Ureter (tissue), 1 donor: ENCODE measurements around the gene TMEM134. TPM values are rescaled to one million over a fixed set of nuclear protein-coding genes. Genes with fewer than 3 reads are reported as not detected.

Experiments used
- DNase-seq: peaks from one replicate; pipeline ENCODE4 v3.0.0-alpha.2; 2020; ENCODE audit warnings: low spot score
- total RNA-seq: library from RNA; stranded (reverse); gene quantifications from one replicate; pipeline ENCODE4 v1.2.4, GENCODE V29; 2023
- donor health status: DM: yes; HTN: yes; CAD: no.

TMEM134 gene
- total RNA-seq, 1 donor from 2014 or later, result 134 TPM

DNA sequence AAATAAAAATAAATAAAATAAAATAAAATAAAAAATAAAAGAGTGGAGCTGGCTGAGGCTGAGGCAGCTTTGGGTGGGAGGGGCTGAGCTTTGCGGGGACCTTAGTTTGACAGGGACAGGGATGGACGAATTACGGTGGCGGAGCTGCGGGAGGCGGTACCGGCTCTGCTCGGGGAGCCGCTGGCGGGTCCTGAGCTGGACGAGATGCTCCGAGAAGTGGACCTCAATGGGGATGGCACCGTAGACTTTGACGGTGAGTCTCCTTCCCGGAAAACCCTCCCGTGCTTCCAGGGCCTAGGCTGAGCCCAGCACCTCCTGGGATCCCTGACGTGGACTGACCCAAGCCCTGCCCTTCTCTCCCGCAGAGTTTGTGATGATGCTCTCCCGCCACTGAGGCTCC lies 10.8 kb downstream of the TMEM134 start:
- no peak for DNase-seq

DNA sequence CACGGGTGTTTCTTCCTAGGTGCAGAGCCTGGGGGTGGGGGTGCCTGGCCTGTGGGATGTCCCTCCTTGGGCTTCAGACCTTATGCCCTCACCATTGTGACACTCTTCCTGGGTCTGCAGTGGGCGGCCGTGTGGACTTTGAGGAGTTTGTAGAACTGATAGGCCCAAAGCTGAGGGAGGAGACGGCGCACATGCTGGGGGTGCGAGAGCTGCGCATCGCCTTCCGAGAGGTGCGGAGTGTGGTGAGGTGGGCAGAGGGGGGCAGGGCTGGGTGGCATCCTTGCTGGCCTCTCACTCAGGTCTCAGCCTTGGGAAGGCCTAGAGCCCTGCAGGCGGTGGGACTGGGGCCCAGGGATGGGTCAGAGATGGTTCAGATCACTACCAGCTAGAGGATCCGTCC lies 11.6 kb downstream of the TMEM134 start:
- DNase-seq, result no peak

DNA sequence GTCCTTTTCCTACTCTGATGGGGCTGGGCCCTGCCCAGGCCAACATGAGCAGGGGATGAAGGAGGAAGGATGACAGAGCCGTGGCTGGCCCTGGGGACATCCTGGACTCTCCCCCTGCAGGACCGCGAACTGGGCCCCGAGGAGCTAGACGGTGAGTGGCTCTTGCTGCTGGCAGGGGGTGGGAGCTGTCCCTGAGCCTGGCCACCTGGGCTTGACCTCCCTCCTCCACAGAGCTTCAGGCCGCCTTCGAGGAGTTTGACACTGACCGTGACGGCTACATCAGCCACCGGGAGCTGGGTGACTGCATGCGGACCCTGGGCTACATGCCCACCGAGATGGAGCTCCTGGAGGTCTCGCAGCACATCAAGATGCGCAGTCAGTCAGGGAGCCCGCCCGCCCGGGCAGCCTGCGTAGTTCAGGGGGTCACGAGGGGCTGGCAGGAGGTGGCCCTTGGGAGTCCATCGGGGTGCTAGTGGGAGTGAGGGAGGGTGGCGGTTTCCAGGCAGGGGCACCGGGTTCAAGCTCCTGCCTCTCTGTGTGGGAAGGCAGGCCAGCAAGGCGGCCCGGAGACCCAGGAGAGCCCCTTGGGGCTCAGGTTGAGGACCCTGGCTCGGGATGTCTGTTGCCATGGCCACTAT lies 12.9 kb downstream of the TMEM134 start:
- no peak for DNase-seq

- no peak for DNase-seq
Observed at GRCh38 chr11:67455054-67455453, 14.0 kb downstream of the TMEM134 start, which contains the start of gene CABP4. Gene CABP4 (plus strand): TSS chr11:67455354. CDS start chr11:67455424, 70 bp downstream.

- no peak for DNase-seq
Observed at GRCh38 chr11:67453816-67454732, 15.0 kb downstream of the TMEM134 start.

DNA sequence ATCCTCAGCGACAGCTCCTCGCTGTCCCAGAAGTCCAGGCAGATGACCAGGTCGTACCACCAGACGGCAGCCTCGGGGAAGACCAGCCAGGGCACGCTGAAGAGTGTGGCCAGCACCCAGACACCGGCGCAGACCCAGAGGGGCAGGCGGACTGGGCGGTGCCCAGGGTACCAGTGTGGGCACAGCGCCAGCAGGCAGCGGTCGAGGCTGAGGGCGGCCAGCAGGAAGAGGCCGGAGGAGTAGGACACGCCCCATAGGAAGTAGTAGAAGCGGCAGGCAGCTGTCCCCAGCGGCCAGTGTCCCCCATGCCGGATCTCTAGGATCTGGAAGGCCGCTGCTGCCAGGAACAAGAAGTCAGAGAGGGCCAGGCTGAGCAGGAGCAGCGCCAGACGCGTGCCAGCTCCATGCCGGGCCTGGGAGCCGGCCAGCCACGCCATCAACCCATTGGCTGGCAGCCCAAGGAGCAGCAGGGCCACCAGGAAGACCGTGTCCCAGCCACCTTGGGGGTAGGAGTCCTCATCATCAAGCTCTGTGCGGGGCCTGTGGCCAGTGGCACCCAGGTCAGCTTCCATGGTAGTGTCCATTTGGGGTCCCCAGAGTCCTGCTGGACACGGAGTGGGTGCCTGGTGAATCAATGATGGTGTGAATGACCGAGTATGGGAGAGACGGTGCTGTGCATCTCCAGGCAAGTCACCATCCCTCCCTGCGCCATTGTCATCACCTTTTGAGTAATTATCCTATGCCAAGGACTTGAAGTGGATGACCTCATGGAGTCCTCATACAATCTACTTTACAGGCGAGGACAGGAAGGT lies 16.7 kb downstream of the TMEM134 start, which contains the start of gene GPR152:
GPR152 (minus strand) TSS at position 589 of the 812 bp plus-strand sequence; CDS start at position 584, 5 bp downstream.
- DNase-seq, result no peak

GRCh38 chr11:67451658-67451976 lies 17.4 kb downstream of the TMEM134 start:
- DNase-seq, result no peak

- no peak for DNase-seq
Observed at GRCh38 chr11:67450796-67451657, 18.0 kb downstream of the TMEM134 start.

DNA sequence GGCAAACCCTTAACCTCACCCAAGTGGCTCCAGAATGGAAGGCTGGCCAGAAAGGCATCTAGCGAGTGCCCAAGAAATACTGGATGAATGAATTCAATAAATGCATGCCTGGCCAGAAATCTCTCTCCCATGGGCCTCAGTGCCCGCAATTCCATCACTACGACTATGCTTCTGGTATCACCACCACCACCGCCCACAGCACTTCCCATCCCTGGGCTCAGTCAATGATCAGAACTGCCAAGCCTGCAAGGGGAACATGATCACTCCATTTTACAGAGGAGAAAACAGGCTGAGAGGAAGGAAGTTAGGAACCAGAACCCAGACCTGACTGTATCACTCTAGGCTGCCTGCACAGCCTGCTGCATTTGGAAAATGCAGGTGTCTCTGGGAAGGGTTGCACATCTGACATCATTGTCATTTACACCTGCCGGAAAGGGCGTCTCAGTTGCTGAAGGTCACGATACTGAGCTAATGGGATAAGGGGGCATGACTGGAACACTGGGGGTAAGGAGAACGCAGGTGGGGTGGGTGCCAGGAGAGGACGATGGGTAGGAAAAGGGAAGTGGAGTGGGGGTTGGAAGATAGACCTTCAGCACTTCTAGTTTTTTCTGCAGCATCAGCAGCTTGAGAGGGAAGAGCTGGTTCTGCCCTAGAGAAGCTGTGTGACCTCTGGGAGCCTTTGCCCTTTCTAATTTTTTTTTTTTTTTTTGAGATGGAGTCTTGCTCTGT lies 19.8 kb downstream of the TMEM134 start:
- DNase-seq, result no peak

DNA sequence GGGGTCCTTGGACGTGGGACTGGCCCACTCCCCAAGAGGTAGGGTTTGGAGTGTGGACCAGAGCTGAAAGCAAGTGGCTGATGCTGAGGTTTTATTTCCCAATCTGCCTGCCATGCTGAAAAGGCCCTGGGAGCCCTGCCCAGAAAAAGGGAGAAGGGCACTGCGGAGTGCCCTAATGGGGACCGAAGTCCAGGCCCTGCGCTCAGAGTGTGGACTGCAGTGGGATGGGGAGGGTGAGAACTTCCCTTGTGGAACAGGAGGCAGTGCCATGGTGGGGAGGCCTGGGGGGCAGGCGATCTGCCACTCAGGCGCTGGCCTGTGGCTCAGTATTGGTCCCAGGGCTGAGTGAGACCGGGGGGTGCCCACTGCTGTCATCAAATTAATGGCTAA lies 20.8 kb downstream of the TMEM134 start:
- no peak for DNase-seq

DNA sequence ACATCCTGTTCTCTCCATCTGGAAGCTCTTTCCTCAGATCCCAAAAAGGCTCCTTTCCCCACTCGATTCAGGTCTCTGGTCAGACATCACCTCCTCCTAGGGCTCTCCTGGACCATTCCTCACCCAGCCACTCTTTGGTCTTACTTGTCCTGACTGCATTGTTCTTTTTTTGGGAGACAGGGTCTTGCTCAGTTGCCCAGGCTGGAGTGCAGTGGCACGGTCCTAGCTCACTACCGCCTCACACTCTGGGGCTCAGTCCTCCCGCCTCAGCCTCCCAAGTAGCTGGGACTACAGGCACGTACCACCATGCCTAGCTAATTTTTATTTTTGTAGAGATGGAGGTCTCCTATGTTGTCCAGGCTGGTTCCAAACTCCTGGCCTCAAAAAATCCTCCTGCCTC lies 23.5 kb downstream of the TMEM134 start:
- DNase-seq, result no peak

GRCh38 chr11:67442504-67443404 lies 26.3 kb downstream of the TMEM134 start:
- DNase-seq, result no peak

GRCh38 chr11:67441731-67442351 lies 27.2 kb downstream of the TMEM134 start:
- no peak for DNase-seq

GRCh38 chr11:67441098-67441563 lies 27.9 kb downstream of the TMEM134 start:
- DNase-seq, result no peak

DNA sequence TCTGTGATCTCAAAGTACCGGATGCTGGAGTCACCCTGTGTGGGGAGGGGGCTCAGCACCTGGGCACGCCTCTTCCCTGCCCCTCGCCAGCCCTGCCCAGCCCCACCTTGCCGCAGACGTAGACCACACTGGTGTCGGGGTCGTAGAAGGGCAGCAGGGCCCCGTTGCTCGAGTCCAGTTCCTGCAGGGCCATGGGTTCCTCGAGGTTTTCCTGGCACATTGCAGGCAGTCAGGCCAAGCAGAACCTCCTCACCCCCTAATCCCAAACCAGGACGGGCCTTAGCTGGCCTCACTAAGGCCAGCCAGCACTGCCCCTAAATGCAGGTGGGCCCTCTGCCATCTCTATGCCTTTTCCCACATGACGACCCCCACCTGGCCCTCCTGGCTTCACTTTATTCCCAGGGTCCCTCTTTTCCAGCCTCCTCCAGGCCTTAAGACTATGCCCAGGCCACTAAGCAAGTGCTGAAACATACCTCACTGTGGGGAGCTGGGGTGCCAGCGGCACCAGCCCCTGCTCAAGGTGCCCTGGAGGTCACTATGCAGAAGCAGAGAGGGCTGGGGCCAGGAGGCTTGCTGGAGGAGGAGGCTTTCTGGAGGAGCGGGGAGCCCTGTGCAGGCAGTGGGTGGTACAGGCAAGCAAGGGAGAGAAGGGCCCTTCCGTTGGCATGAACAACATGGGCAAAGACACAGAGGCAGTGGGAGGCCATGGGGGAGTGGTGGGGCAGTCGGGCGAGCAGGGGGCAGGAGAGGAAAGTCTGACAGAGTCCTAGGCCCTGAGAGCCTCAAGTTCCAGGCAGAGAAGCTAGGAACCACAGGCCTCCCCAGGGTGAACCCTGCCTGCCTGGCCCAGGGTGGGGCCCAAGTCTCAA lies 28.6 kb downstream of the TMEM134 start:
- no peak for DNase-seq

- no peak for DNase-seq
Observed at GRCh38 chr11:67439321-67440228, 29.5 kb downstream of the TMEM134 start.
